ENCODE measurements around the gene CATSPERB.
"Not testable (repeated sequence)": the region's sequence is repeated elsewhere in the genome, so short reads cannot be mapped to it uniquely, and the experiment has no call there.

The CATSPERB gene

GRCh38 chr14:91573894-91574837 lies 157.7 kb downstream of the CATSPERB start:
- peak; percentile 57 for DNase-seq

- no peak for DNase-seq
Observed at GRCh38 chr14:91573528-91573893, 158.4 kb downstream of the CATSPERB start.

- DNase-seq: no peak
Observed at GRCh38 chr14:91570021-91570420, 161.9 kb downstream of the CATSPERB start.

- DNase-seq: no peak
Observed at GRCh38 chr14:91569301-91569700, 162.6 kb downstream of the CATSPERB start.

GRCh38 chr14:91568626-91569025 lies 163.3 kb downstream of the CATSPERB start:
- DNase-seq: no peak

GRCh38 chr14:91567827-91568226 lies 164.1 kb downstream of the CATSPERB start:
- DNase-seq: not testable (repeated sequence)

- DNase-seq: no peak
Observed at GRCh38 chr14:91555531-91555930, 176.4 kb downstream of the CATSPERB start.

GRCh38 chr14:91554535-91555332 lies 177.2 kb downstream of the CATSPERB start:
- DNase-seq: no peak

- DNase-seq: no peak
Observed at GRCh38 chr14:91548108-91548507, 183.8 kb downstream of the CATSPERB start.

- no peak for DNase-seq
Observed at GRCh38 chr14:91545946-91546716, 185.8 kb downstream of the CATSPERB start.

- DNase-seq: no peak
Observed at GRCh38 chr14:91545204-91545603, 186.7 kb downstream of the CATSPERB start.

GRCh38 chr14:91536327-91536726 lies 195.6 kb downstream of the CATSPERB start:
- DNase-seq: no peak

- DNase-seq: not testable (repeated sequence)
Observed at GRCh38 chr14:91534059-91534458, 197.8 kb downstream of the CATSPERB start.

- no peak for DNase-seq
Observed at GRCh38 chr14:91533623-91534022, 198.3 kb downstream of the CATSPERB start.
